K562 (cell line): ENCODE data around the gene DENND5B. TPM values are rescaled to one million over a fixed set of nuclear protein-coding genes. Genes with fewer than 3 reads are reported as not detected.

ENCODE experiments used
- GTF2F1 ChIP-seq: IDR thresholded peaks from 2 replicates; pipeline ENCODE4 v1.6.1; 2011; ENCODE audit warnings: low read depth, low read length, improper control_type of control experiment
- MGA ChIP-seq: fragments of 450-650 bp; IDR thresholded peaks from 2 replicates; pipeline ENCODE4 v1.6.1; 2016; ENCODE audit warnings: mild to moderate bottlenecking, moderate library complexity
- TCF15 ChIP-seq: fragments of 250-450 bp; sonication (Bioruptor Pico); IDR thresholded peaks from 2 replicates; pipeline ENCODE4 v1.8.0; 2022; ENCODE audit warnings: moderate library complexity, mild to moderate bottlenecking, inconsistent platforms
- polyA plus RNA-seq, 8 experiments: library from polyadenylated mRNA; depleted of rRNA in 4 of 8; stranded (reverse) in 5 of 8; unstranded in 3 of 8; fragments of >200 nt; fragmentation: Nextera tagmentation in 2 of 8; fragmentation: Illumina TruSeq in 1 of 8; extraction: Ambion mirVana in 2 of 8; extraction: Trizol in 1 of 8; gene quantifications; 2 replicates each; pipeline versions ENCODE4 v1.2.1 to v1.2.3, GENCODE V29; 2011 to 2014; ENCODE audit warnings: inconsistent platforms in 1 of 8, missing spikeins in 1 of 8
- total RNA-seq, 7 experiments: library from RNA; depleted of rRNA in 6 of 7; stranded (reverse); fragments of >200 nt in 6 of 7; fragmentation: Illumina TruSeq in 2 of 7; extraction: Trizol in 2 of 7; gene quantifications; 2 replicates each; pipeline versions ENCODE4 v1.2.1 to v1.2.3, GENCODE V29; 2011 to 2021; ENCODE audit warnings: low replicate concordance in 1 of 7
- TF ChIP-seq, protein P1 (sequence below), 3 experiments: fragments of 200-800 bp in 1 of 3; sonication (Bioruptor generic) in 1 of 3; sonication (generic) in 1 of 3; formaldehyde crosslinking in 1 of 3; IDR thresholded peaks; 2 replicates each; pipeline versions ENCODE4 v1.6.1 to v1.8.0; 2016 to 2022; ENCODE audit warnings: mild to moderate bottlenecking in 2 of 3, missing compliant biosample characterization in 2 of 3, missing genetic modification characterization in 2 of 3, missing genetic modification reagents in 1 of 3
- TF ChIP-seq, protein P2 (sequence below), 2 experiments: fragments of 450-650 bp; IDR thresholded peaks; 2 replicates each; pipeline ENCODE4 v1.6.1; 2018; ENCODE audit warnings: mild to moderate bottlenecking in 2 of 2, low read depth in 1 of 2; ENCODE audit not compliant: partially characterized antibody in 2 of 2

DENND5B gene
- total and polyA plus RNA-seq, 9 of the 15 experiments (the other 6 are each of a cell fraction or from before 2014, with no cell fraction given), result 0.99 to 6.0 (median 3.6) TPM

GRCh38 chr12:31362759-31363415 is 228.0 kb downstream of the DENND5B start (continued):
- peak; percentile 78 for TF ChIP-seq MGA
- TF ChIP-seq, protein P1, sequence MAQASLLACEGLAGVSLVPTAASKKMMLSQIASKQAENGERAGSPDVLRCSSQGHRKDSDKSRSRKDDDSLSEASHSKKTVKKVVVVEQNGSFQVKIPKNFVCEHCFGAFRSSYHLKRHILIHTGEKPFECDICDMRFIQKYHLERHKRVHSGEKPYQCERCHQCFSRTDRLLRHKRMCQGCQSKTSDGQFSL (CRISPR knock-in tag; IDR thresholded peaks at IDR 0.05), result no peak
- TF ChIP-seq, protein P1 (tag; IDR thresholded peaks at IDR 0.05), result no peak
- TF ChIP-seq GTF2F1, result no peak
- TF ChIP-seq TCF15, result no peak
- TF ChIP-seq, protein P2, sequence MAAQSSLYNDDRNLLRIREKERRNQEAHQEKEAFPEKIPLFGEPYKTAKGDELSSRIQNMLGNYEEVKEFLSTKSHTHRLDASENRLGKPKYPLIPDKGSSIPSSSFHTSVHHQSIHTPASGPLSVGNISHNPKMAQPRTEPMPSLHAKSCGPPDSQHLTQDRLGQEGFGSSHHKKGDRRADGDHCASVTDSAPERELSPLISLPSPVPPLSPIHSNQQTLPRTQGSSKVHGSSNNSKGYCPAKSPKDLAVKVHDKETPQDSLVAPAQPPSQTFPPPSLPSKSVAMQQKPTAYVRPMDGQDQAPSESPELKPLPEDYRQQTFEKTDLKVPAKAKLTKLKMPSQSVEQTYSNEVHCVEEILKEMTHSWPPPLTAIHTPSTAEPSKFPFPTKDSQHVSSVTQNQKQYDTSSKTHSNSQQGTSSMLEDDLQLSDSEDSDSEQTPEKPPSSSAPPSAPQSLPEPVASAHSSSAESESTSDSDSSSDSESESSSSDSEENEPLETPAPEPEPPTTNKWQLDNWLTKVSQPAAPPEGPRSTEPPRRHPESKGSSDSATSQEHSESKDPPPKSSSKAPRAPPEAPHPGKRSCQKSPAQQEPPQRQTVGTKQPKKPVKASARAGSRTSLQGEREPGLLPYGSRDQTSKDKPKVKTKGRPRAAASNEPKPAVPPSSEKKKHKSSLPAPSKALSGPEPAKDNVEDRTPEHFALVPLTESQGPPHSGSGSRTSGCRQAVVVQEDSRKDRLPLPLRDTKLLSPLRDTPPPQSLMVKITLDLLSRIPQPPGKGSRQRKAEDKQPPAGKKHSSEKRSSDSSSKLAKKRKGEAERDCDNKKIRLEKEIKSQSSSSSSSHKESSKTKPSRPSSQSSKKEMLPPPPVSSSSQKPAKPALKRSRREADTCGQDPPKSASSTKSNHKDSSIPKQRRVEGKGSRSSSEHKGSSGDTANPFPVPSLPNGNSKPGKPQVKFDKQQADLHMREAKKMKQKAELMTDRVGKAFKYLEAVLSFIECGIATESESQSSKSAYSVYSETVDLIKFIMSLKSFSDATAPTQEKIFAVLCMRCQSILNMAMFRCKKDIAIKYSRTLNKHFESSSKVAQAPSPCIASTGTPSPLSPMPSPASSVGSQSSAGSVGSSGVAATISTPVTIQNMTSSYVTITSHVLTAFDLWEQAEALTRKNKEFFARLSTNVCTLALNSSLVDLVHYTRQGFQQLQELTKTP (IDR thresholded peaks at IDR 0.05; ENCODE audit: low read depth in 1 of 2, partially characterized antibody in 2 of 2), result no peak
